T-helper 9 cell (primary cell): ENCODE data around the gene KRT14.
"Not testable (repeated sequence)": the region's sequence is repeated elsewhere in the genome, so short reads cannot be mapped to it uniquely, and the experiment has no call there.

Source experiments
- DNase-seq: peaks from one replicate; pipeline ENCODE4 v3.0.0-alpha.2; 2020
- total RNA-seq, 2 donors: gene quantifications; one replicate each; lab custom pipeline; 2026; lab: John Stamatoyannopoulos, UW

The KRT14 gene
- 0 reads per million in 2 donors for total RNA-seq

GRCh38 chr17:41586863-41587495 is at the start of gene KRT14:
Gene KRT14 (minus strand): TSS chr17:41586895. CDS start chr17:41586834, 61 bp downstream.
- DNase-seq: no peak

GRCh38 chr17:41635121-41636097 is 48.7 kb upstream of the KRT14 start:
- no peak for DNase-seq

GRCh38 chr17:41634639-41635038 is 47.9 kb upstream of the KRT14 start:
- DNase-seq: no peak

- DNase-seq: no peak
Measured at GRCh38 chr17:41633556-41634199, 47.0 kb upstream of the KRT14 start.

- no peak for DNase-seq
Measured at GRCh38 chr17:41632482-41633105, 45.9 kb upstream of the KRT14 start.

- no peak for DNase-seq
Measured at GRCh38 chr17:41631898-41632285, 45.2 kb upstream of the KRT14 start.

- no peak for DNase-seq
Measured at GRCh38 chr17:41631025-41631897, 44.6 kb upstream of the KRT14 start.

- no peak for DNase-seq
Measured at GRCh38 chr17:41629826-41630670, 43.4 kb upstream of the KRT14 start.

GRCh38 chr17:41629316-41629715 is 42.6 kb upstream of the KRT14 start:
- DNase-seq: no peak

- DNase-seq: not testable (repeated sequence)
Measured at GRCh38 chr17:41628621-41629255, 42.0 kb upstream of the KRT14 start.

- DNase-seq: not testable (repeated sequence)
Measured at GRCh38 chr17:41628073-41628370, 41.3 kb upstream of the KRT14 start.

- DNase-seq: no peak
Measured at GRCh38 chr17:41627316-41628072, 40.8 kb upstream of the KRT14 start.

- not testable (repeated sequence) for DNase-seq
Measured at GRCh38 chr17:41626914-41627295, 40.2 kb upstream of the KRT14 start.

- DNase-seq: not testable (repeated sequence)
Measured at GRCh38 chr17:41626028-41626913, 39.6 kb upstream of the KRT14 start.

- DNase-seq: no peak
Measured at GRCh38 chr17:41625602-41626001, 38.9 kb upstream of the KRT14 start.

- no peak for DNase-seq
Measured at GRCh38 chr17:41624208-41625101, 37.8 kb upstream of the KRT14 start, which contains the start of gene KRT17. Gene KRT17 (minus strand): TSS chr17:41624575. CDS start chr17:41624509, 66 bp downstream.

- DNase-seq: not testable (repeated sequence)
Measured at GRCh38 chr17:41623184-41623861, 36.6 kb upstream of the KRT14 start.
